B cell (primary cell): ENCODE data around the gene HCN2. TPM values are rescaled to one million over a fixed set of nuclear protein-coding genes. Genes with fewer than 3 reads are reported as not detected.

Experiments used
- ATAC-seq: fragments of 200-7000 bp; cut with Tn5 transposase; one replicate; pipeline ENCODE4 v1.10.0; 2021; ENCODE audit warnings: low read depth, mild to moderate bottlenecking, moderate number of reproducible peaks, moderate library complexity
- CTCF ChIA-PET: fragments of 350-600 bp; sonication (Branson Sonifier 250); formaldehyde crosslinking; loops from one replicate; lab custom pipeline; 2021; ENCODE audit warnings: antibody characterized with exemption, inconsistent platforms; lab: Charles Lee
- POLR2A ChIA-PET: fragments of 350-600 bp; sonication (Branson Sonifier 250); formaldehyde crosslinking; loops from one replicate; lab custom pipeline; 2021; ENCODE audit warnings: antibody characterized with exemption; lab: Charles Lee
- DNase-seq: peaks from one replicate; pipeline ENCODE4 v3.0.0; 2013
- H2AFZ ChIP-seq: 2 replicates; pipeline ENCODE4 v1.6.1; 2012; ENCODE audit warnings: mild to moderate bottlenecking, low read depth, low read length; ENCODE audit not compliant: insufficient read depth, poor library complexity, severe bottlenecking
- H3K27ac ChIP-seq, 2 donors: 1 replicate in 1 of 2; 2 replicates in 1 of 2; pipeline ENCODE4 v1.5.1; 2012 to 2013; ENCODE audit warnings: low read length in 2 of 2, mild to moderate bottlenecking in 2 of 2, moderate library complexity in 1 of 2
- H3K27me3 ChIP-seq, 4 experiments: fragments of 200-600 bp in 1 of 4; sonication (generic) in 1 of 4; replicated peaks in 1 of 4; 1 replicate in 2 of 4; 2 replicates in 2 of 4; pipeline versions ENCODE4 v1.6.1 to v1.7.0; 2013 to 2016; ENCODE audit warnings: low read length in 3 of 4, mild to moderate bottlenecking in 2 of 4, mixed read lengths in 1 of 4, moderate library complexity in 1 of 4; ENCODE audit not compliant: insufficient read depth in 4 of 4, control insufficient read depth in 3 of 4; ENCODE audit errors: control extremely low read depth in 1 of 4
- H3K36me3 ChIP-seq, 2 experiments: replicated peaks in 1 of 2; 1 replicate in 1 of 2; 2 replicates in 1 of 2; pipeline versions ENCODE4 v1.6.1 to v1.7.1; 2013; ENCODE audit warnings: low read length in 1 of 2; ENCODE audit not compliant: insufficient read depth in 2 of 2, control insufficient read depth in 1 of 2; ENCODE audit errors: control extremely low read depth in 1 of 2, extremely low read depth in 1 of 2
- H3K4me1 ChIP-seq, 2 donors: fragments of 200-600 bp in 1 of 2; sonication (generic) in 1 of 2; 1 replicate in 1 of 2; 2 replicates in 1 of 2; pipeline versions ENCODE4 v1.5.1 to v1.6.1; 2013 to 2017; ENCODE audit warnings: low read length in 2 of 2; ENCODE audit not compliant: control insufficient read depth in 2 of 2, insufficient read depth in 2 of 2
- H3K4me2 ChIP-seq: replicated peaks from 2 replicates; pipeline ENCODE3; 2012; ENCODE audit warnings: mild to moderate bottlenecking, low read depth, low read length; ENCODE audit not compliant: poor library complexity, severe bottlenecking
- H3K4me3 ChIP-seq, 5 experiments: fragments of 200-600 bp in 1 of 5; sonication (generic) in 1 of 5; 1 replicate in 3 of 5; 2 replicates in 2 of 5; pipeline versions ENCODE4 v1.5.1 to v1.7.0; 2011 to 2016; ENCODE audit warnings: low read length in 4 of 5, mild to moderate bottlenecking in 4 of 5, low read depth in 2 of 5, control low read depth in 1 of 5, moderate library complexity in 1 of 5; ENCODE audit not compliant: insufficient read depth in 1 of 5; ENCODE audit errors: control extremely low read depth in 1 of 5, extremely low read depth in 1 of 5
- H3K79me2 ChIP-seq: fragments of 200-600 bp; sonication (generic); one replicate; pipeline ENCODE4 v1.6.0; 2016; ENCODE audit warnings: low read length; ENCODE audit not compliant: control insufficient read depth, insufficient read depth
- H3K9ac ChIP-seq: fragments of 200-600 bp; sonication (generic); 2 replicates; pipeline ENCODE4 v1.6.1; 2017; ENCODE audit warnings: mild to moderate bottlenecking, low read length, moderate library complexity
- H3K9me3 ChIP-seq, 3 donors: one replicate each; pipeline versions ENCODE4 v1.6.1 to v1.7.1; 2013; ENCODE audit warnings: low read length in 2 of 3; ENCODE audit not compliant: control insufficient read depth in 2 of 3, insufficient read depth in 1 of 3; ENCODE audit errors: control extremely low read depth in 1 of 3
- H4K20me1 ChIP-seq: 2 replicates; pipeline ENCODE4 v1.6.0; 2012; ENCODE audit warnings: mild to moderate bottlenecking, low read length; ENCODE audit not compliant: insufficient read depth, control insufficient read depth, poor library complexity, severe bottlenecking
- H3K27ac Mint-ChIP-seq: one replicate; pipeline ENCODE4 v1.8.0; 2021; ENCODE audit warnings: mixed read lengths
- H3K27me3 Mint-ChIP-seq: one replicate; pipeline ENCODE4 v1.8.0; 2021; ENCODE audit warnings: mixed read lengths
- H3K4me1 Mint-ChIP-seq: one replicate; pipeline ENCODE4 v1.8.0; 2021; ENCODE audit warnings: mixed read lengths
- H3K4me3 Mint-ChIP-seq: one replicate; pipeline ENCODE4 v1.8.0; 2021; ENCODE audit warnings: mixed read lengths
- H3K9me3 Mint-ChIP-seq: one replicate; pipeline ENCODE4 v1.8.0; 2022; ENCODE audit warnings: mixed read lengths; ENCODE audit not compliant: insufficient read depth
- CTCF ChIP-seq: fragments of 200-600 bp; IDR thresholded peaks from one replicate; pipeline ENCODE4 v1.8.0; 2022; ENCODE audit warnings: antibody characterized with exemption, mild to moderate bottlenecking
- EZH2 ChIP-seq: IDR thresholded peaks from 2 replicates; pipeline ENCODE4 v1.6.1; 2012; ENCODE audit warnings: borderline replicate concordance, low read depth, mild to moderate bottlenecking, moderate library complexity, low read length; ENCODE audit not compliant: insufficient read depth, poor library complexity, severe bottlenecking
- WGBS: methylation state at CpG from one replicate; pipeline ENCODE4 v1.1.5; 2013; ENCODE audit warnings: missing lambda C conversion rate; ENCODE audit not compliant: insufficient coverage; 5-methylcytosine and 5-hydroxymethylcytosine counted together
- intact Hi-C: fragments of 100-400 bp; cut with micrococcal nuclease; formaldehyde crosslinking; loops from one replicate; pipeline ENCODE4 v1.10.0; 2022
- polyA plus RNA-seq: library from polyadenylated mRNA; depleted of rRNA; stranded (reverse); fragments of >200 nt; gene quantifications from 2 replicates; pipeline ENCODE4 v1.2.3, GENCODE V29; 2012
- total RNA-seq, 2 donors: library from RNA; stranded (reverse); fragments of 120-200 nt in 1 of 2; gene quantifications; 1 replicate in 1 of 2; 2 replicates in 1 of 2; pipeline versions ENCODE4 v1.2.3 to v1.2.4, GENCODE V29; 2013 to 2022

The HCN2 gene
- total and polyA plus RNA-seq, 2 donors (not counting 1 experiment from before 2014, with no cell fraction given): 0.27 to 0.57 TPM

GRCh38 chr19:588741-589692 is 664 bp upstream of the HCN2 start:
- Histone ChIP-seq H3K9ac (no peak overlapping the region), H3K9me3 (peaks cover 0 to 14% (median 0%) of the 10 kb centered on the region in 3 donors), H2AFZ (peak overlapping the region; percentile 27), H3K27ac (no peak overlapping the region), H4K20me1 (peaks cover 6% of the 10 kb centered on the region), H3K4me3 (no peak overlapping the region), H3K36me3 (no peaks in the 10 kb centered on the region), H3K79me2 (no peaks in the 10 kb centered on the region), H3K4me1 (peaks cover 17% of the 10 kb centered on the region in 2 donors), H3K4me2 (peak overlapping the region; percentile 66), H3K27me3 (peaks cover 0 to 56% (median 21%) of the 10 kb centered on the region in 4 experiments)
- no peak for TF ChIP-seq EZH2
- TF ChIP-seq CTCF: no peak
- intact Hi-C loops: loop anchor here (2.0 kb wide), 1 partner anchor 16 kb away; the partner anchor contains the start of gene BSG
- DNase-seq (peak; percentile 66), ATAC-seq (no peak)
- Mint-ChIP-seq H3K9me3 (no peaks in the 10 kb centered on the region), H3K4me3 (peak overlapping the region; percentile 57), H3K4me1 (peaks cover 15% of the 10 kb centered on the region), H3K27ac (no peak overlapping the region), H3K27me3 (peaks cover 21% of the 10 kb centered on the region)
- CTCF ChIA-PET: interaction anchor here (1.6 to 2.8 kb wide), 2 partner anchors 39 to 145 kb away, joined by 3 to 10 read pairs; no protein-coding TSS in a partner anchor
- POLR2A ChIA-PET: interaction anchor here (0.6 kb wide), 1 partner anchor 39 kb away, joined by 6 read pairs; no protein-coding TSS in a partner anchor
- 18% methylated on average over 49 of the region's 54 CpGs for WGBS

GRCh38 chr19:590396-590745 is 690 bp downstream of the HCN2 start:
- no peaks in the 10 kb centered on the region for H3K9me3 Mint-ChIP-seq
- no peak for TF ChIP-seq EZH2
- no peak for TF ChIP-seq CTCF

More at GRCh38 chr19:590396-590745, 690 bp downstream of the HCN2 start:
- H3K27ac ChIP-seq: no peak overlapping the region
- intact Hi-C loops: no loop called here
- no peaks in the 10 kb centered on the region for H3K36me3 ChIP-seq
- H3K4me1 ChIP-seq: peaks cover 17% of the 10 kb centered on the region in 2 donors
- no peak overlapping the region for H3K9ac ChIP-seq
- POLR2A ChIA-PET: no interaction called here
- Mint-ChIP-seq H3K4me1 (peaks cover 15% of the 10 kb centered on the region), H3K27ac (no peak overlapping the region), H3K27me3 (peaks cover 21% of the 10 kb centered on the region), H3K4me3 (peak overlapping the region; percentile 45)
- H4K20me1 ChIP-seq: no peaks in the 10 kb centered on the region
- 2% methylated on average over 50 of the region's 50 CpGs for WGBS
- H3K4me2 ChIP-seq: peak overlapping the region; percentile 66
- peaks cover 0 to 14% (median 0%) of the 10 kb centered on the region in 3 donors for H3K9me3 ChIP-seq
- no peak overlapping the region for H2AFZ ChIP-seq
- no peak for ATAC-seq
- DNase-seq: peak; percentile 57
- peak overlapping the region in 1 of 5 experiments; percentile 9 for H3K4me3 ChIP-seq
- no peaks in the 10 kb centered on the region for H3K79me2 ChIP-seq
- H3K27me3 ChIP-seq: peaks cover 0 to 51% (median 21%) of the 10 kb centered on the region in 4 experiments
- CTCF ChIA-PET: no interaction called here
